K562 (cell line): ENCODE measurements around the gene ERAP2. TPM values are rescaled to one million over a fixed set of nuclear protein-coding genes. Genes with fewer than 3 reads are reported as not detected.

Source experiments
- ATAC-seq: fragments of 200-7000 bp; cut with Tn5 transposase; 3 replicates; pipeline ENCODE4 v1.9.1; 2020; ENCODE audit warnings: moderate library complexity
- BruUV-seq: library from RNA; stranded (reverse); fragments of 400-500 nt; replicated peaks from 2 replicates; lab custom pipeline; 2021; lab: Mats Ljungman, UMichigan
- CTCF ChIA-PET: fragments of 300-600 bp; formaldehyde crosslinking; extraction: SDS; loops from one replicate; lab custom pipeline; 2021; ENCODE audit warnings: low intra/inter-chr PET ratio; lab: Yijun Ruan, JAX
- POLR2A ChIA-PET: fragments of 300-600, 350-650 bp; sonication (Branson Sonifier 250); formaldehyde crosslinking; extraction: SDS; loops from one replicate; lab custom pipeline; 2021; ENCODE audit warnings: antibody characterized with exemption, inconsistent platforms; lab: Yijun Ruan, JAX
- DNase-seq, 4 experiments: peaks; one replicate each; pipeline versions ENCODE4 v3.0.0 to v3.0.0-alpha.2; 2011 to 2018; ENCODE audit warnings: low spot score in 3 of 4, mixed read lengths in 3 of 4; ENCODE audit errors: extremely low read depth in 1 of 4
- FAIRE-seq: peaks from 2 replicates; lab custom pipeline; 2011; peaks lifted over from hg19 to GRCh38; lab: Jason Lieb, UNC
- H2AFZ ChIP-seq: 2 replicates; pipeline ENCODE4 v1.6.0; 2011; ENCODE audit warnings: low read depth, low read length, control low read depth, inconsistent platforms
- H3K27ac ChIP-seq: fragments of 200-600 bp; 3 replicates; pipeline ENCODE4 v1.8.0; 2011; ENCODE audit warnings: low read depth, mild to moderate bottlenecking, control low read depth, inconsistent platforms, low read length, moderate library complexity, mixed read lengths; ENCODE audit errors: extremely low read depth
- H3K27me3 ChIP-seq, 2 experiments: fragments of 300-600 bp in 1 of 2; 2 replicates in 1 of 2; 3 replicates in 1 of 2; pipeline versions ENCODE4 v1.6.0 to v1.8.0; 2011; ENCODE audit warnings: inconsistent platforms in 2 of 2, low read length in 2 of 2, mild to moderate bottlenecking in 1 of 2, mixed read lengths in 1 of 2, moderate library complexity in 1 of 2; ENCODE audit not compliant: control insufficient read depth in 2 of 2, insufficient read depth in 2 of 2
- H3K36me3 ChIP-seq: fragments of 300-600 bp; 3 replicates; pipeline ENCODE4 v1.8.0; 2011; ENCODE audit warnings: mild to moderate bottlenecking, low read length, inconsistent platforms; ENCODE audit not compliant: control insufficient read depth, insufficient read depth
- H3K4me1 ChIP-seq, 2 experiments: fragments of 200-600 bp in 1 of 2; replicated peaks in 1 of 2; 2 replicates in 1 of 2; 3 replicates in 1 of 2; pipeline versions ENCODE4 v1.5.1 to v1.8.0; 2011; ENCODE audit warnings: inconsistent platforms in 2 of 2, low read length in 2 of 2, mild to moderate bottlenecking in 1 of 2, mixed read lengths in 1 of 2, moderate library complexity in 1 of 2; ENCODE audit not compliant: control insufficient read depth in 2 of 2, insufficient read depth in 2 of 2
- H3K4me2 ChIP-seq: 2 replicates; pipeline ENCODE4 v1.6.1; 2011; ENCODE audit warnings: low read length, control low read depth, inconsistent platforms, mixed read lengths; ENCODE audit not compliant: insufficient read depth
- H3K4me3 ChIP-seq: fragments of 200-600 bp; sonication (generic), shearing (Covaris generic); 2 replicates; pipeline ENCODE4 v1.5.1; 2016; ENCODE audit warnings: control low read depth, inconsistent platforms
- H3K79me2 ChIP-seq: fragments of 200-600 bp; 3 replicates; pipeline ENCODE4 v1.8.0; 2011; ENCODE audit warnings: low read length, inconsistent platforms; ENCODE audit not compliant: control insufficient read depth, insufficient read depth
- H3K9ac ChIP-seq, 2 experiments: 2 replicates each; pipeline versions ENCODE4 v1.6.0 to v1.6.1; 2011; ENCODE audit warnings: low read depth in 2 of 2, low read length in 2 of 2, control low read depth in 1 of 2, inconsistent platforms in 1 of 2, mild to moderate bottlenecking in 1 of 2, mixed read lengths in 1 of 2; ENCODE audit not compliant: insufficient read depth in 1 of 2
- H3K9me1 ChIP-seq: one replicate; pipeline ENCODE4 v1.6.0; 2011; ENCODE audit warnings: inconsistent platforms, mild to moderate bottlenecking, low read length, moderate library complexity; ENCODE audit not compliant: control insufficient read depth, insufficient read depth
- H3K9me3 ChIP-seq: replicated peaks from 2 replicates; pipeline ENCODE4 v1.5.1; 2011; ENCODE audit warnings: low read depth, low read length, inconsistent platforms; ENCODE audit not compliant: control insufficient read depth, insufficient read depth
- H4K20me1 ChIP-seq: replicated peaks from 2 replicates; pipeline ENCODE4 v1.6.1; 2011; ENCODE audit warnings: low read length, inconsistent platforms, mixed read lengths; ENCODE audit not compliant: control insufficient read depth, insufficient read depth
- CGGBP1 ChIP-seq: fragments of 250-450 bp; sonication (Bioruptor Pico); IDR thresholded peaks from 2 replicates; pipeline ENCODE4 v1.9.0; 2021; ENCODE audit warnings: mild to moderate bottlenecking
- CHD4 ChIP-seq: fragments of 200-600 bp; sonication (generic); IDR thresholded peaks from 3 replicates; pipeline ENCODE4 v1.6.1; 2012; ENCODE audit warnings: low read depth, mild to moderate bottlenecking, mixed read lengths, low read length, inconsistent platforms; ENCODE audit not compliant: insufficient read depth, insufficient replicate concordance, poor library complexity, severe bottlenecking
- CLOCK ChIP-seq: fragments of 250-450 bp; sonication (Bioruptor Pico); IDR thresholded peaks from 2 replicates; pipeline ENCODE4 v1.4.0; 2020; ENCODE audit warnings: mild to moderate bottlenecking, moderate library complexity, borderline replicate concordance
- CREB3L1 ChIP-seq: fragments of 450-650 bp; IDR thresholded peaks from 2 replicates; pipeline ENCODE4 v1.6.1; 2014; ENCODE audit warnings: low read depth, mild to moderate bottlenecking, moderate library complexity, borderline replicate concordance
- GTF2A2 ChIP-seq: IDR thresholded peaks from 2 replicates; pipeline ENCODE4 v1.6.1; 2016; ENCODE audit warnings: mild to moderate bottlenecking, missing genetic modification characterization, missing compliant biosample characterization
- ILK ChIP-seq: fragments of 450-650 bp; IDR thresholded peaks from 2 replicates; pipeline ENCODE4 v1.6.1; 2016; ENCODE audit warnings: missing genetic modification characterization, low read depth, mild to moderate bottlenecking, missing compliant biosample characterization, moderate library complexity, borderline replicate concordance
- MEF2A ChIP-seq: IDR thresholded peaks from 2 replicates; pipeline ENCODE4 v1.6.1; 2011; ENCODE audit warnings: low read depth, mild to moderate bottlenecking, low read length, moderate library complexity; ENCODE audit not compliant: control insufficient read depth
- MYNN ChIP-seq, 2 experiments: sonication (generic); formaldehyde crosslinking in 1 of 2; IDR thresholded peaks; 2 replicates each; pipeline versions ENCODE4 v1.5.0 to v1.6.1; 2016 to 2020; ENCODE audit warnings: antibody characterized with exemption in 1 of 2, missing genetic modification reagents in 1 of 2
- NR2F6 ChIP-seq: fragments of 450-650 bp; formaldehyde crosslinking; IDR thresholded peaks from 2 replicates; pipeline ENCODE4 v1.4.0; 2020; ENCODE audit warnings: mild to moderate bottlenecking
- PREB ChIP-seq: sonication (generic); formaldehyde crosslinking; IDR thresholded peaks from 2 replicates; pipeline ENCODE4 v1.8.1; 2023; ENCODE audit warnings: mild to moderate bottlenecking, missing genetic modification reagents
- SMARCC2 ChIP-seq: fragments of 450-650 bp; IDR thresholded peaks from 2 replicates; pipeline ENCODE4 v1.6.1; 2017; ENCODE audit warnings: antibody characterized with exemption, moderate library complexity, mild to moderate bottlenecking, low read depth
- SP1 ChIP-seq: sonication (generic); formaldehyde crosslinking; IDR thresholded peaks from 2 replicates; pipeline ENCODE4 v1.8.1; 2022; ENCODE audit warnings: mild to moderate bottlenecking, missing genetic modification reagents
- ZNF3 ChIP-seq: fragments of 250-450 bp; sonication (Bioruptor Pico); IDR thresholded peaks from 2 replicates; pipeline ENCODE4 v1.5.0; 2021; ENCODE audit warnings: mild to moderate bottlenecking, moderate library complexity
- ZNF639 ChIP-seq, 2 experiments: fragments of 200-800 bp in 1 of 2; sonication (Bioruptor generic) in 1 of 2; sonication (generic) in 1 of 2; formaldehyde crosslinking in 1 of 2; IDR thresholded peaks in 1 of 2; conservative IDR thresholded peaks in 1 of 2; 2 replicates each; pipeline versions ENCODE4 v1.5.0 to v1.6.1; 2016 to 2020; ENCODE audit warnings: missing compliant biosample characterization in 1 of 2, missing genetic modification characterization in 1 of 2, missing genetic modification reagents in 1 of 2
- WGBS: fragments of 100-300 bp; shearing (Covaris generic); methylation state at CpG from one replicate; pipeline ENCODE4 v1.1.6; 2016; ENCODE audit warnings: low coverage, mixed read lengths; ENCODE audit not compliant: insufficient coverage; ENCODE audit errors: missing lambda C conversion rate; 5-methylcytosine and 5-hydroxymethylcytosine counted together
- in situ Hi-C: fragments of 300-500 bp; cut with MboI; formaldehyde crosslinking; loops from 4 replicates; pipeline ENCODE4 v1.15.0; 2018; ENCODE audit warnings: inconsistent platforms, mixed read lengths
- intact Hi-C: fragments of 100-400 bp; cut with micrococcal nuclease; formaldehyde crosslinking; loops from 2 replicates; pipeline ENCODE4 v1.14.2; 2022
- polyA plus RNA-seq, 8 experiments: library from polyadenylated mRNA; depleted of rRNA in 4 of 8; stranded (reverse) in 5 of 8; unstranded in 3 of 8; fragments of >200 nt; fragmentation: Nextera tagmentation in 2 of 8; fragmentation: Illumina TruSeq in 1 of 8; extraction: Ambion mirVana in 2 of 8; extraction: Trizol in 1 of 8; gene quantifications; 2 replicates each; pipeline versions ENCODE4 v1.2.1 to v1.2.3, GENCODE V29; 2011 to 2014; ENCODE audit warnings: inconsistent platforms in 1 of 8, missing spikeins in 1 of 8
- total RNA-seq, 7 experiments: library from RNA; depleted of rRNA in 6 of 7; stranded (reverse); fragments of >200 nt in 6 of 7; fragmentation: Illumina TruSeq in 2 of 7; extraction: Trizol in 2 of 7; gene quantifications; 2 replicates each; pipeline versions ENCODE4 v1.2.1 to v1.2.3, GENCODE V29; 2011 to 2021; ENCODE audit warnings: low replicate concordance in 1 of 7

ERAP2 gene
- total and polyA plus RNA-seq, 9 of the 15 experiments (the other 6 are each of a cell fraction or from before 2014, with no cell fraction given): 0.93 to 4.0 (median 2.1) TPM

- Histone ChIP-seq H3K4me1 (no peaks in the 10 kb centered on the region; a peak in 1 of 5 replicates), H3K4me3 (no peak overlapping the region), H3K9me3 (no peaks in the 10 kb centered on the region), H3K4me2 (no peak overlapping the region), H3K36me3 (no peaks in the 10 kb centered on the region), H2AFZ (no peak overlapping the region), H3K27me3 (no peaks in the 10 kb centered on the region), H3K79me2 (no peaks in the 10 kb centered on the region), H3K9me1 (no peaks in the 10 kb centered on the region), H4K20me1 (no peaks in the 10 kb centered on the region), H3K27ac (no peak overlapping the region), H3K9ac (no peak overlapping the region; a peak in 1 of 4 replicates)
- intact Hi-C loops (no loop called here), in situ Hi-C loops (no loop called here)
- DNase-seq (no peak), FAIRE-seq (no peak), ATAC-seq (no peak)
- no TSS peak for BruUV-seq
- POLR2A ChIA-PET: interaction anchor here (0.7 kb wide), 1 partner anchor 18 kb away, joined by 4 read pairs; no protein-coding TSS in a partner anchor
- CTCF ChIA-PET: no interaction called here
- 50% methylated on average over 2 of the region's 2 CpGs for WGBS
- no peak for TF ChIP-seq CHD4
- TF ChIP-seq MEF2A: no peak
- TF ChIP-seq MYNN (IDR thresholded peaks at IDR 0.05): no peak
- TF ChIP-seq MYNN (CRISPR knock-in tag; IDR thresholded peaks at IDR 0.05): no peak
- TF ChIP-seq ILK (tag): no peak
- TF ChIP-seq CGGBP1: no peak
- TF ChIP-seq GTF2A2 (tag): no peak
- no peak for TF ChIP-seq ZNF3 (CRISPR knock-in tag)
- TF ChIP-seq ZNF639 (CRISPR knock-in tag; conservative IDR thresholded peaks at IDR 0.05 in 1 of 2, IDR thresholded peaks at IDR 0.05 in 1 of 2): no peak
- no peak for TF ChIP-seq NR2F6 (CRISPR knock-in tag)
- no peak for TF ChIP-seq SMARCC2
- TF ChIP-seq CLOCK: no peak
- no peak for TF ChIP-seq PREB
- TF ChIP-seq SP1 (CRISPR knock-in tag): no peak
- TF ChIP-seq CREB3L1: no peak
Measured at GRCh38 chr5:96859375-96859774, 16.9 kb upstream of the ERAP2 start.
